Keratinocyte (primary cell): Measurements from ENCODE around the gene NPAS3.

Source experiments
- EZH2 ChIP-seq: IDR thresholded peaks from one replicate; pipeline ENCODE4 v1.6.1; 2012; ENCODE audit warnings: inconsistent platforms, mild to moderate bottlenecking, low read length, moderate library complexity
- TF ChIP-seq, protein P1 (sequence below), 3 experiments: IDR thresholded peaks in 1 of 3; conservative IDR thresholded peaks in 1 of 3; optimal IDR thresholded peaks in 1 of 3; 2 replicates in 2 of 3; 3 replicates in 1 of 3; pipeline versions ENCODE3 to v1.5.1; 2011; ENCODE audit warnings: low read length in 3 of 3, mild to moderate bottlenecking in 3 of 3, moderate library complexity in 2 of 3, control low read depth in 1 of 3, inconsistent platforms in 1 of 3; ENCODE audit not compliant: insufficient read depth in 2 of 3; ENCODE audit errors: extremely low read depth in 1 of 3

DNA sequence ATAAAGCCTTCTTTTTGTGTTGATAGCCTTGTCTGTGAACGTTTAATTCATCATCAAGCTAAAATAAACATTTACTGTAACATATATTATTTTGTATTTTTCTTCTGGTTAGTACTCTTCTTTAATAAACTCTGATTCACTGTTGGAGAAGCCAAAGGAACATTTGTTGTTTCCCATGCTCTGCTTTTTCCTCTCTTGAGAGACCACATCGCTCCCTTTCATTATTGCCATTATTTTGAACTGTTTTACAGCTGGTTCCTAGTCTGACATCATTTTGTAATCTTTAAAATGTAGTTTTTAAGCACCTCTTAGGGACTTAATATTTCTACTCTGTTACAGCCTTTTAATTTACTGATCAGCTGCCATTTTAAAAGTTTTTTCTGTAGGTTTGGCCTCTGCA is 301.8 kb downstream of the NPAS3 start:
- TF ChIP-seq, protein P1, sequence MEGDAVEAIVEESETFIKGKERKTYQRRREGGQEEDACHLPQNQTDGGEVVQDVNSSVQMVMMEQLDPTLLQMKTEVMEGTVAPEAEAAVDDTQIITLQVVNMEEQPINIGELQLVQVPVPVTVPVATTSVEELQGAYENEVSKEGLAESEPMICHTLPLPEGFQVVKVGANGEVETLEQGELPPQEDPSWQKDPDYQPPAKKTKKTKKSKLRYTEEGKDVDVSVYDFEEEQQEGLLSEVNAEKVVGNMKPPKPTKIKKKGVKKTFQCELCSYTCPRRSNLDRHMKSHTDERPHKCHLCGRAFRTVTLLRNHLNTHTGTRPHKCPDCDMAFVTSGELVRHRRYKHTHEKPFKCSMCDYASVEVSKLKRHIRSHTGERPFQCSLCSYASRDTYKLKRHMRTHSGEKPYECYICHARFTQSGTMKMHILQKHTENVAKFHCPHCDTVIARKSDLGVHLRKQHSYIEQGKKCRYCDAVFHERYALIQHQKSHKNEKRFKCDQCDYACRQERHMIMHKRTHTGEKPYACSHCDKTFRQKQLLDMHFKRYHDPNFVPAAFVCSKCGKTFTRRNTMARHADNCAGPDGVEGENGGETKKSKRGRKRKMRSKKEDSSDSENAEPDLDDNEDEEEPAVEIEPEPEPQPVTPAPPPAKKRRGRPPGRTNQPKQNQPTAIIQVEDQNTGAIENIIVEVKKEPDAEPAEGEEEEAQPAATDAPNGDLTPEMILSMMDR (optimal IDR thresholded peaks at IDR 0.05 in 1 of 3, IDR thresholded peaks at IDR 0.05 in 1 of 3, conservative IDR thresholded peaks at IDR 0.05 in 1 of 3; ENCODE audit: extremely low read depth in 1 of 3, insufficient read depth in 2 of 3, low read length in 3 of 3) = no peak
- no peak for TF ChIP-seq EZH2
